Nephron progenitor cell (in vitro differentiated cells): ENCODE results near the gene C2CD4C.

Experiments used
- DNase-seq: peaks from one replicate; pipeline ENCODE4 v3.0.0; 2021
- H3K27ac Mint-ChIP-seq: 2 replicates; pipeline ENCODE4 v1.8.0; 2021; ENCODE audit warnings: mild to moderate bottlenecking, moderate library complexity, mixed read lengths
- H3K27me3 Mint-ChIP-seq: 2 replicates; pipeline ENCODE4 v1.8.0; 2021; ENCODE audit warnings: mild to moderate bottlenecking, low read depth, mixed read lengths; ENCODE audit not compliant: poor library complexity
- H3K36me3 Mint-ChIP-seq: 2 replicates; pipeline ENCODE4 v1.8.0; 2021; ENCODE audit warnings: low read depth, mixed read lengths
- H3K4me1 Mint-ChIP-seq: 2 replicates; pipeline ENCODE4 v1.8.0; 2021; ENCODE audit warnings: mixed read lengths
- H3K4me3 Mint-ChIP-seq: 2 replicates; pipeline ENCODE4 v1.8.0; 2021; ENCODE audit warnings: mild to moderate bottlenecking, moderate library complexity, mixed read lengths
- H3K9me3 Mint-ChIP-seq: 2 replicates; pipeline ENCODE4 v1.8.0; 2021; ENCODE audit warnings: mild to moderate bottlenecking, moderate library complexity, mixed read lengths
- CTCF ChIP-seq: fragments of 200-600 bp; sonication (generic); IDR thresholded peaks from 2 replicates; pipeline ENCODE4 v1.5.0; 2021; ENCODE audit warnings: antibody characterized with exemption

C2CD4C gene

GRCh38 chr19:372306-372890, 36.5 kb downstream of the C2CD4C start:
- peaks cover 7% of the 10 kb centered on the region for H3K36me3 Mint-ChIP-seq
- H3K27me3 Mint-ChIP-seq, result peaks cover 22% of the 10 kb centered on the region
- DNase-seq, result no peak
- no peak overlapping the region for H3K27ac Mint-ChIP-seq
- no peak overlapping the region for H3K4me3 Mint-ChIP-seq
- peaks cover 11% of the 10 kb centered on the region for H3K9me3 Mint-ChIP-seq
- peaks cover 53% of the 10 kb centered on the region for H3K4me1 Mint-ChIP-seq
- TF ChIP-seq CTCF, result no peak

GRCh38 chr19:371501-372168, 37.3 kb downstream of the C2CD4C start:
- Mint-ChIP-seq H3K4me3 (no peak overlapping the region), H3K4me1 (peaks cover 60% of the 10 kb centered on the region), H3K27ac (peak overlapping the region; percentile 11), H3K9me3 (peaks cover 17% of the 10 kb centered on the region), H3K27me3 (peaks cover 27% of the 10 kb centered on the region), H3K36me3 (peaks cover 12% of the 10 kb centered on the region)
- no peak for DNase-seq
- no peak for TF ChIP-seq CTCF

- Mint-ChIP-seq H3K36me3 (peaks cover 12% of the 10 kb centered on the region), H3K27me3 (peaks cover 27% of the 10 kb centered on the region), H3K4me1 (peaks cover 57% of the 10 kb centered on the region), H3K27ac (peak overlapping the region; percentile 11), H3K4me3 (no peak overlapping the region), H3K9me3 (peaks cover 17% of the 10 kb centered on the region)
- no peak for TF ChIP-seq CTCF
- no peak for DNase-seq
Measured at GRCh38 chr19:370641-371330, 38.2 kb downstream of the C2CD4C start.

GRCh38 chr19:369876-370275, 39.1 kb downstream of the C2CD4C start:
- H3K4me3 Mint-ChIP-seq, result no peak overlapping the region
- DNase-seq, result no peak
- peaks cover 32% of the 10 kb centered on the region for H3K27me3 Mint-ChIP-seq
- peaks cover 59% of the 10 kb centered on the region for H3K4me1 Mint-ChIP-seq
- peaks cover 12% of the 10 kb centered on the region for H3K36me3 Mint-ChIP-seq
- H3K27ac Mint-ChIP-seq, result no peak overlapping the region
- no peak for TF ChIP-seq CTCF
- H3K9me3 Mint-ChIP-seq, result peaks cover 17% of the 10 kb centered on the region

- peaks cover 12% of the 10 kb centered on the region for H3K36me3 Mint-ChIP-seq
- peaks cover 30% of the 10 kb centered on the region for H3K27me3 Mint-ChIP-seq
- peak overlapping the region; percentile 64 for H3K27ac Mint-ChIP-seq
- peaks cover 17% of the 10 kb centered on the region for H3K9me3 Mint-ChIP-seq
- TF ChIP-seq CTCF, result no peak
- no peak overlapping the region for H3K4me3 Mint-ChIP-seq
- DNase-seq, result no peak
- peaks cover 59% of the 10 kb centered on the region for H3K4me1 Mint-ChIP-seq
Measured at GRCh38 chr19:369256-369655, 39.7 kb downstream of the C2CD4C start.
